IPS DF 19.7 (cell line): ENCODE measurements around the gene PDZD2.
"Not testable (repeated sequence)": the region's sequence is repeated elsewhere in the genome, so short reads cannot be mapped to it uniquely, and the experiment has no call there.

Experiments used
- DNase-seq: peaks from one replicate; pipeline ENCODE4 v3.0.0-alpha.2; 2013; ENCODE audit warnings: low read depth, low spot score

The PDZD2 gene

DNA sequence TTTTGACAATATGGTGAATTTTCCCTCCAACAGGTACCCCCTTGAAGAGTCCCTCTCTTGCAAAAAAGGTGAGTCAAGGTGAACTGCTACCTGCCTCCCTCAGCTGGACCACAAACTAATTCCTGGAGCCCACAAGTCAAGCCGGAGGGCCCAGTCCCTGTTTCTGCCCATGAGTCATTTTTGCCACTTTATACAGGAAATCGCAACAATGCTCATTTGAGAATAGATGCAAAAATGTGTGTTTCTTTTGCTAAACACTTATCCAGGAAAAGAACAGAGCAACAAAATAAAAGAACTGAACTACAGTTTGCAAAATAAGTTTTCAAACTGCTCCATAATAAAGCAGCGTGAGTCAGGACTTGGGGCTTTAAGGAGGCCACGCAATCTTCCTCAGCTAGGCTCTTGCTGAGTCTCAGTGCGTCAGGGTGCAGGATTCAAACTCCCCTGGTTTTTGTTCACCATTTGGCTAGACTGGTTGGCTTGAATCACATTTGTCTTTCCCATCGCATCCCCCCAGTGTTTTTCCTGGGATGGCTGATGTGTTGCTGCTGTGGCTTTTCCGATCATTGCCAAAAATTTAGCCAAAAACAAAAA, 432.5 kb downstream of the PDZD2 start:
- no peak for DNase-seq

DNA sequence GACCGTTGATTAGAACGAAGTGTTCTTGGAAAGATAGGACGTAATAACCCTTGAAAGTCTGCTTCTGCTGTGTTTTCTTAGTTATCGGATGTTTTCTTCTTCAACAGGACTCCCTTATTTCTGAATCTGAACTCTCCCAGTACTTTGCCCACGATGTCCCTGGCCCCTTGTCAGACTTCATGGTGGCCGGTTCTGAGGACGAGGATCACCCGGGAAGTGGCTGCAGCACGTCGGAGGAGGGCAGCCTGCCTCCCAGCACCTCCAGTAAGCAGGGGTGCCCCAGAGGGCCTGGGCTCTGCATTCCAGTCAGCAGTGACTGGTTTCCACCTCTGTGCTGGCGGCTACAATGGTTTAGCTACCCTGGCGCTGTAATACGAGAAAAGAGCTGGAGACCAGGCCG, 433.1 kb downstream of the PDZD2 start:
- no peak for DNase-seq

DNA sequence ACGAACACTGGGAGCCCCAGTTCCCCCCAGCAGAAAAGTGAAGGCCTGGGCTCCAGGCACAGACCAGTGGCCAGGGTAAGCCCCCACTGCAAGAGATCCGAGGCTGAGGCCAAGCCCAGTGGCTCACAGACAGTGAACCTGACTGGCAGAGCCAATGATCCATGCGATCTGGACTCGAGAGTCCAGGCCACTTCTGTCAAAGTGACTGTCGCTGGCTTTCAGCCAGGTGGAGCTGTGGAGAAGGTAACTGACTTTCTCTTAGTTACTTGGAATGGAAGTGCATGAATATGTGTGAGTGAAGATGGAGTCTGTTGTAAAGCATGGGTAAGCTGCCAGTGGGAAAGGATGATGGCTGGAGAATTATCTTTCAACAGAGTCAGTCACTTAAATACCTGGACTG, 435.5 kb downstream of the PDZD2 start:
- DNase-seq: no peak

DNA sequence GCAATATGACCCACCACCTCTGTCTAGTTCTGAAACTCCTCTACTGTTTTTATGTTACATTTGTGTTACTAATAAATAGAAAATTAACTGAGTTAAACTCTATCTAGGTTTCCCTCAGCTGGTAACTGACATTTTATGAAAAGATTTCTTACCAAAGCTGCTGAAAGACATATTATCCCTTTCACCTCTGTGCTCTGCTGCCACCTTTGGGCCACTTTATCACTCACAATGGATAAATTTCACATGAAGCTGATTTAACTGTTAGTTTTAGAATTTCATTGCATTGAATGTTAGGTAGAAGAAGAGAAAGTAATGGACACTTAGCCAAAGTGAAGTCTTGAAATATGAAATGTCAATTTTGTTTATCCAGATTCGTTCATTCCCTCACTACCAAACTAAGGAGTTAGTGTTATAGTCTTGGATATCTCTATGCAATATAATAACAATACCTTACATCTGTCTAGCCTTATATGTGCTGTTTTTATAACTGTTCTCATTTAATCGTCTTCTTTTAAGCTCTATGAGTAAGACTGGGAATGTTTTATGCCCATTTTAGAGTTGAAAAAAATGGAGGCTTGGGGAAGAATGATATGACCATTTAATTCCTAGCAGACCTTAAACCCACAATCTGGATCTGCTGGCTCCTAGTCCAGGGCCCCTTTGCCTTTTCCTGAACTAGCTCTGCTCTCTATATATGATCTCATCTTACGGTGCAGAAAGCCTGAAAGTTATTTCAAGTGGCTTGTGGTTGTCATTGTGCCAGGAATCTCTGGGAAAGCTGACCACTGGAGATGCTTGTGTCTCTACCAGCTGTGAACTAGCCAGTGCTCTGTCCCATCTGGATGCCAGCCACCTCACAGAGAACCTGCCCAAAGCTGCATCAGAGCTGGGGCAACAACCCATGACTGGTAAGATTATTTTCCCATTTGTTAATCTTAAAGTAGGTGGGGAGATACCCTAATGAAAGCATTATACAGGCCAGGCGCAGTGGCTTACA, 438.1 kb downstream of the PDZD2 start:
- DNase-seq: no peak

DNA sequence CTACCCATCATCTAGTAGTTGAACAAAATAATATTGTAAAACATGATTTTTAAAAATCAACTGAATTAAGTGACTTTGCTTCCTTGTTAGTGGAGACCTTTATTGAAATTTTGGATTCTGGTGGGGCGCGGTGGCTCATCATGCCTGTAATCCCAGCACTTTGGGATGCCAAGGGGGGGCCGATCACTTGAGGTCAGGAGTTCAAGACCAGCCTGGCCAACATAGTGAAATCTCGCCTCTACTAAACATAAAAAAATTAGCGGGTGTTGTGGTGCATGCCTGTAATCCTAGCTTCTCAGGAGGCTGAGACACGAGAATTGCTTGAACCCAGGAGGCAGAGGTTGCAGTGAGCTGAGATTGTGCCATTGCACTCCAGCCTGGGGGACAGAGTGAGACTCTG, 439.9 kb downstream of the PDZD2 start:
- not testable (repeated sequence) for DNase-seq

DNA sequence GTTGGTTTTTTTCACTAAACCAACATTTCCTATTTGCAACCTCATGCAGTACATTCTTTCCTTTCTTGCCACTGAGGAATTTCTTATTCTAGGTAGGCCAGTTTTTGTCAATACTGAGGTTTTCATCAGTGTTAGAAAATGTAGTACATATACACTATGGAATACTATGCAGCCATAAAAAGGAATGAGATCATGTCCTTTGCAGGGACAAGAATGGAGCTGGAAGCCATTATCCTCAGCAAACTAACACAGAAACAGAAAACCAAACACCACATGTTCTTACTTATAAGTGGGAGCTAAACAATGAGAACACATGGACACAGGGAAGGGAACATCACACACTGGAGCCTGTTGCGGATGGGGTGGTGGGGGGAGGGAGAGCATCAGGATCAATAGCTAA, 441.6 kb downstream of the PDZD2 start:
- DNase-seq: not testable (repeated sequence)

DNA sequence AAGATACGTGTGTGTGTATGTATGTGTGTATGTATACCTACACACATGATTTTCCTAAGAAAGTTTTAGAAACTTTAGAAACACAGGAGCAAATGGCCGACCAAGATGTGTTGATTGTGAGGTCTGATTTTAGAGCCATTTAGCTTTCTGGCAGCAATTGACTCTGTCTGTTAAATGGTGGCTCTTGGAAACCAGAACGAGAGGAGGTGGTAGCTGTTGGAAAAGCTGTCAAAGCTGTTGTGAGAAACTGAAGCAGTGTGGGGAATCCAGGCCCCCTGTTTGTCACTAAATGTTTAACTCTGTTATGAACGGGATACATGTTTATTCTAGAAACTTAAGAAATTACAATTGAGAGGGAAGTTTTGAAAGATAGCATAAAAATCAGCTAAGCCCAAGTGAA, 443.8 kb downstream of the PDZD2 start:
- no peak for DNase-seq

DNA sequence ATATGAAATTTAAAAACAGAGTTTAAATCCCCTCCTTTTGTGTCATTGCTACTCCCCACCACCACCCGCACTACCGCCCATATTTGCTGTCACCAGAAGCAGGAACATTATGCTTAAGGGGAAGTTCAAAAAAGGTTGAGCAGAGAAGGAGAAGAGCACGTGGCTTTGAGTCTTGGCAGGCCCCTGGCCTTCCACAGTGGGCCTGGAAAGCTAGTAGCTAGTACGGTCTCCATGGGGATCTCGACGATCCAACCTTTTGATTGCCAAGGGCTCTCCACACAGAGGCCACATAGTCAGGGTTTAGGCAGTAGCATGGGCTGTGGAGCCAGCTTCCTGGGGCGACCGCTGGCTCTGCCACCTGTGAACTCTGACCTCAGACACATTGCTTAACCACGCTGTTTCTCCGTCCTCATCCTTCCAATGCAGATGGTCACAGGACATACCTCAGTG, 445.1 kb downstream of the PDZD2 start:
- DNase-seq: no peak

DNA sequence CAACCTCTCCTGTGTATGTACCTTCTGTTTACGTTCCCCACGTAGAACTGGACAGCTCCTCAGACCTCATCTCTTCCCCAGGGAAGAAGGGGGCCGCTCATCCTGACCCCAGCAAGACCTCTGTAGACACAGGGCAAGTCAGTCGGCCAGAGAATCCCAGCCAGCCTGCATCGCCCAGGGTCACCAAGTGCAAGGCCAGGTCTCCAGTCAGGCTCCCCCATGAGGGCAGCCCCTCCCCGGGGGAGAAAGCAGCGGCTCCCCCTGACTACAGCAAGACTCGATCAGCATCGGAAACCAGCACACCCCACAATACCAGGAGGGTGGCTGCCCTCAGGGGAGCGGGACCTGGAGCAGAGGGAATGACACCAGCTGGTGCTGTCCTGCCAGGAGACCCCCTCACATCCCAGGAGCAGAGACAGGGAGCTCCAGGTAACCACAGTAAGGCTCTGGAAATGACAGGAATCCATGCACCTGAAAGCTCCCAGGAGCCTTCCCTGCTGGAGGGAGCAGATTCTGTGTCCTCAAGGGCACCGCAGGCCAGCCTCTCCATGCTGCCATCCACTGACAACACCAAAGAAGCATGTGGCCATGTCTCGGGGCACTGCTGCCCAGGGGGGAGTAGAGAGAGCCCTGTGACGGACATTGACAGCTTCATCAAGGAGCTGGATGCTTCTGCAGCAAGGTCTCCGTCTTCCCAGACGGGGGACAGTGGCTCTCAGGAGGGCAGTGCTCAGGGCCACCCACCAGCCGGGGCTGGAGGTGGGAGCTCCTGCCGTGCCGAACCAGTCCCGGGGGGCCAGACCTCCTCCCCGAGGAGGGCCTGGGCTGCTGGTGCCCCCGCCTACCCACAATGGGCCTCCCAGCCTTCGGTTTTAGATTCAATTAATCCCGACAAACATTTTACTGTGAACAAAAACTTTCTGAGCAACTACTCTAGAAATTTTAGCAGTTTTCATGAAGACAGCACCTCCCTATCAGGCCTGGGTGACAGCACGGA, 448.5 kb downstream of the PDZD2 start:
- no peak for DNase-seq

DNA sequence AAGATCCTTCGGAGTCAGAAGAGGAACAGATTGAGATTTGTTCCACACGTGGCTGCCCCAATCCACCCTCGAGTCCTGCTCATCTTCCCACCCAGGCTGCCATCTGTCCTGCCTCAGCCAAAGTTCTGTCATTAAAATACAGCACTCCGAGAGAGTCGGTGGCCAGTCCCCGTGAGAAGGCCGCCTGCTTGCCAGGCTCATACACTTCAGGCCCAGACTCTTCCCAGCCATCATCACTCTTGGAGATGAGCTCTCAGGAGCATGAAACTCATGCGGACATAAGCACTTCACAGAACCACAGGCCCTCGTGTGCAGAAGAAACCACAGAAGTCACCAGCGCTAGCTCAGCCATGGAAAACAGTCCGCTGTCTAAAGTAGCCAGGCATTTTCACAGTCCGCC, 449.3 kb downstream of the PDZD2 start:
- DNase-seq: no peak

DNA sequence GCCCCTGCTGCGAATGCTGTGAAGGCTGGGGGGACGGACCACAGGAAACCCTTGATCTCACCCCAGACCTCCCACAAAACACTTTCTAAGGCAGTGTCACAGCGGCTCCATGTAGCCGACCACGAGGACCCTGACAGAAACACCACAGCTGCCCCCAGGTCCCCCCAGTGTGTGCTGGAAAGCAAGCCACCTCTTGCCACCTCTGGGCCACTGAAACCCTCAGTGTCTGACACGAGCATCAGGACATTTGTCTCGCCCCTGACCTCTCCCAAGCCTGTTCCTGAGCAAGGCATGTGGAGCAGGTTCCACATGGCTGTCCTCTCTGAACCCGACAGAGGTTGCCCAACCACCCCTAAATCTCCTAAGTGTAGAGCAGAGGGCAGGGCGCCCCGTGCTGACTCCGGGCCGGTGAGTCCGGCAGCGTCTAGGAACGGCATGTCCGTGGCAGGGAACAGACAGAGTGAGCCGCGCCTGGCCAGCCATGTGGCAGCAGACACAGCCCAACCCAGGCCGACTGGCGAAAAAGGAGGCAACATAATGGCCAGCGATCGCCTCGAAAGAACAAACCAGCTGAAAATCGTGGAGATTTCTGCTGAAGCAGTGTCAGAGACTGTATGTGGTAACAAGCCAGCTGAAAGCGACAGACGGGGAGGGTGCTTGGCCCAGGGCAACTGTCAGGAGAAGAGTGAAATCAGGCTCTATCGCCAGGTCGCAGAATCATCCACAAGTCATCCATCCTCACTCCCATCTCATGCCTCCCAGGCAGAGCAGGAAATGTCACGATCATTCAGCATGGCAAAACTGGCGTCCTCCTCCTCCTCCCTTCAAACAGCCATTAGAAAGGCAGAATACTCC, 450.4 kb downstream of the PDZD2 start:
- DNase-seq: no peak

DNA sequence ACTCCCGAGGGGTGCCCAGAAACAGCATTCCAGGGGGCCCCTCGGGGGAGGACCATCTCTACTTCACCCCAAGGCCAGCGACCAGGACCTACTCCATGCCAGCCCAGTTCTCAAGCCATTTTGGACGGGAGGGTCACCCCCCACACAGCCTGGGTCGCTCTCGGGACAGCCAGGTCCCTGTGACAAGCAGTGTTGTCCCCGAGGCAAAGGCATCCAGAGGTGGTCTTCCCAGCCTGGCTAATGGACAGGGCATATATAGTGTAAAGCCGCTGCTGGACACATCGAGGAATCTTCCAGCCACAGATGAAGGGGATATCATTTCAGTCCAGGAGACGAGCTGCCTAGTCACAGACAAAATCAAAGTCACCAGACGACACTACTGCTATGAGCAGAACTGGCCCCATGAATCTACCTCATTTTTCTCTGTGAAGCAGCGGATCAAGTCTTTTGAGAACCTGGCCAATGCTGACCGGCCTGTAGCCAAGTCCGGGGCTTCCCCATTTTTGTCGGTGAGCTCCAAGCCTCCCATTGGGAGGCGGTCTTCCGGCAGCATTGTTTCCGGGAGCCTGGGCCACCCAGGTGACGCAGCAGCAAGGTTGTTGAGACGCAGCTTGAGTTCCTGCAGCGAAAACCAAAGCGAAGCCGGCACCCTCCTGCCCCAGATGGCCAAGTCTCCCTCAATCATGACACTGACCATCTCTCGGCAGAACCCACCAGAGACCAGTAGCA, 451.3 kb downstream of the PDZD2 start:
- no peak for DNase-seq

DNA sequence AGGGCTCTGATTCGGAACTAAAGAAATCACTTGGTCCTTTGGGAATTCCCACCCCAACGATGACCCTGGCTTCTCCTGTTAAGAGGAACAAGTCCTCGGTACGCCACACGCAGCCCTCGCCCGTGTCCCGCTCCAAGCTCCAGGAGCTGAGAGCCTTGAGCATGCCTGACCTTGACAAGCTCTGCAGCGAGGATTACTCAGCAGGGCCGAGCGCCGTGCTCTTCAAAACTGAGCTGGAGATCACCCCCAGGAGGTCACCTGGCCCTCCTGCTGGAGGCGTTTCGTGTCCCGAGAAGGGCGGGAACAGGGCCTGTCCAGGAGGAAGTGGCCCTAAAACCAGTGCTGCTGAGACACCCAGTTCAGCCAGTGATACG, 451.8 kb downstream of the PDZD2 start:
- DNase-seq: no peak

DNA sequence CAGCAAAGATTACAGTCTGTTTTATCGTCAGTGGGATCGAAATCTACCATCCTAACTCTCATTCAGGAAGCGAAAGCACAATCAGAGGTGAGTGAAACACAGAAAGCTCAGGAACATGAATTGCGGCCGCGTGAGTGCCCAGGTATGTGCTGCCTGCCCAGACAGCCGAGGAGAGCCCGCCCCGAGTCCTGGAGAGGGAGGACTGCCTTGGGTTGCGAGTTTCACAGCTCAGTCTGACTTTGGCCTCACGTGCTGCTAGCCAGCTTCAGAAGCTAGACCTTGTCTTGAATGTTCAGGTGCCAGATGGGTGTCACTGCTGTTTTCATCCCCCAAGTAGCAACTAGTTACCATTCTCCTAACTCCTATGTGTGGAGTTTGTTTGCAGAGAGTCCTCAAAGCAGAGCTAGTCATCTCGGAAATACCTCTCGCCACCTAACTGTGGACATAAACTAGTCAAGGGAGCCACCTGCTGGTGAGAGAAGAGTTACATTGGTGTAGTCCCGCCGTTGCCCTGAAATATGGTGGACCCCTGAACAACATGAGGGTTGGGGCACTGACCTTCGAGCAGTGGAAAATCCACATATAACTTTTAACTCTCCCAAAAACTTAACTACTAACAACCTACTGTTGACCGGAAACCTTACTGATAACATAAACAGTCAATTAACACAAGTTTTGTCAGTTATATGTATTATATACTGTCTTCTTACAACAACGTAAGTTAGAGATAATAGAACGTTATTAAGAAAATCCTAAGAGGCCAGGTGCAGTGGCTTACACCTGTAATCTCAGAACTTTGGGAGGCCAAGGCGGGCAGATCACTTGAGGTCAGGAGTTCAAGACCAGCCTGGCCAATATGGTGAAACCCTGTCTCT, 454.2 kb downstream of the PDZD2 start:
- DNase-seq: peak; percentile 47

DNA sequence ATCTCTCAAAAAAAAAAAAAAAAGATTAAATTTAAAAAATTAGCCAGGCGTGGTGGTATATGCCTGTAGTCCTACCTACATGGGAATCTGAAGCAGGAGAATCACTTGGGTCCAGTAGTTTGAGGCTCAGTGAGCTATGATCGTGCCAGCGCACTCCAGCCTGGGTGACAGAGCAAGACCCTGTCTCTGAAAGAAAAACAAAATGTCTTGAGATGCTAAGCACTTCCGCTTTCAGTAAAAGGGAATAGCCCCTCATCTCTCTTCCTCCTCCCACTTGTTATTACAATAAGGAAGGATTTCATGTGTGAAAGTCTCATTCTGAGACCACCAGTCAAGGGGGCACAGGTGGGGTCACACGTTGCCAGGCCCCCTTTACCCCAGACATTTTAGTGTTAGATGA, 455.8 kb downstream of the PDZD2 start:
- no peak for DNase-seq

DNA sequence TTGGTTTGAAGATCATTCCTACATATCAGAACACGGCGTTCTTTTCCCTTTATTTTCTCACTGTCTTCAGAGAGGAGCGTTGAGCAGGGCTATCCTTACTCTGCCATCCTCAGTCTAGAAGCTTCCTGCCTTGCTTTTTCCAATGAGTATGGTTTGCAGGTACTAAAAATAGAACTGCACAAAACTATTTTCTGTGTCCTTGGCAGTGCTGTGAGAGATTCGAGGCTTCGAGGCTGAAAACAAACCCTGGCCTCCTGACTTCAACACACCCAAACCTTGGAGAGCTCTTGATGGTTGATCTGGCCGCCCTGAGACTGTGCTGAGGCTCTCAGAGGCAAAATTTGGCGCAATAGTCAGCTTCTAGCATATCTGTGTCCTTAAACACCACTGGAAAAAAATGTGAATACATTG, 456.3 kb downstream of the PDZD2 start:
- no peak for DNase-seq

DNA sequence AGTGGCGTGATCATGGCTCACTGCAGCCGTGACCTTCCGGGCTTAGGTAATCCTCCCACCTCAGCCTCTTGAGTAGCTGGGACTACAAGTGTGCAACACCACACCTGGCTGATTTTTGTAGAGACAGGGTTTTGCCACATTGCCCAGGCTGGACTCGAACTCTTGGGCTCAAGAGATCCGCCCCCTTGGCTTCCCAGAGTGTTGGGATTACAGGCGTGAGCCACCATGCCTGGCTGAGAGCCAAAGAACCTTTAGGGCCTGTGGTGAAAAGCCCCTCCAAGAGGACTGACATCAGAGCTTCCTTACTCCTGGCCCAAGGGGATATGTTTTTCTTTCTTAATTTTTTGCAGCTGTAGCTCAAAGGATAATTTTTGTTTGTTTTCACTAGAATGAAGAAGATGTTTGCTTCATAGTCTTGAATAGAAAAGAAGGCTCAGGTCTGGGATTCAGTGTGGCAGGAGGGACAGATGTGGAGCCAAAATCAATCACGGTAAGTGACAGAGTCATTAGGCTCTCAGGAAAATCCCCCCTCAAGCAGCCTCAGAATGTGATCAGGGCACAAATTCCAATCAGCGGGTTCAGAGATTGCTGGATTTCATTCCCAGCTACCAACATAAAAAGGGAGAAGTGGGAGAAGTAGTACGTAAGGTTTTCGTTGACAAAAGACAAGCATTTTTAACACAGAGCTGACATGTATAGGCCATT, 458.1 kb downstream of the PDZD2 start:
- DNase-seq: no peak

DNA sequence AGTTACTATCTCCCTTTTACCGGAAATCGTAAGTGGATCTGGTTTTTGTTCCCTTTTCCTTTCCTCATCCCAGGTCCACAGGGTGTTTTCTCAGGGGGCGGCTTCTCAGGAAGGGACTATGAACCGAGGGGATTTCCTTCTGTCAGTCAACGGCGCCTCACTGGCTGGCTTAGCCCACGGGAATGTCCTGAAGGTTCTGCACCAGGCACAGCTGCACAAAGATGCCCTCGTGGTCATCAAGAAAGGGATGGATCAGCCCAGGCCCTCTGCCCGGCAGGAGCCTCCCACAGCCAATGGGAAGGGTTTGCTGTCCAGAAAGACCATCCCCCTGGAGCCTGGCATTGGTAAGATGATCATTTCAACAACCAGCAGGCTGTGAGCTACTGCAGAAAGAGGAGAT, 459.4 kb downstream of the PDZD2 start:
- DNase-seq: no peak

DNA sequence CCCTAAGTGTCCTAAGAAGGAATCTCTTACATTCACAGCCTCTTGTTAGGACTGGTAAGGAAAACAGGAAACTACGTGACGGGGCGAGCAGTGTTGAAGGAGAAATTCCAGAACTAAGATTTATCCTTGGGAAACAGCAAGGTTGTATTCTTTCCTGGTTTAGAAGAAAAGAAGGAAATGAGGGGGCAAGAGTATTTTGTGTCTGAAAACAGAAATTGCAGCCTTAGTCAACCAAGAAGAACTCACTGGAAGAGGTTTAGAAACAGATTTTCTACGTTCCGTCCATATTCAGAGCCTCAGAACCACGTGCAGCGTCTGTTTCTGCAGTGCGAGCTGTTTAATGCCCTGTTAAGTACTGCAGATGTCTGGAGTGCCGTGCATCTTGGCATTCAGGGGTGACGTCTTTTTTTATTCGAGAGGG, 460.0 kb downstream of the PDZD2 start:
- no peak for DNase-seq
